Upper lobe of left lung (tissue), 4 donors: ENCODE measurements around the gene MAP2K7.

Source experiments
- CTCF ChIP-seq, 6 experiments: fragments of 450-650 bp in 4 of 6; fragments of 200-600 bp in 2 of 6; sonication (generic) in 2 of 6; IDR thresholded peaks; one replicate each; pipeline ENCODE4 v1.5.1; 2016 to 2019; ENCODE audit warnings: antibody characterized with exemption in 6 of 6
- POLR2A ChIP-seq, 4 donors: fragments of 450-650 bp; IDR thresholded peaks; one replicate each; pipeline ENCODE4 v1.5.1; 2016 to 2017; ENCODE audit warnings: antibody characterized with exemption in 4 of 4, mild to moderate bottlenecking in 2 of 4

GRCh38 chr19:7914099-7914498 is 10.4 kb downstream of the MAP2K7 start:
- TF ChIP-seq CTCF (IDR thresholded peaks at IDR 0.05) (no peak), POLR2A (IDR thresholded peaks at IDR 0.05) (no peak)
